CD4-positive, alpha-beta T cell (primary cell): ENCODE results near the gene P3H2. TPM values are rescaled to one million over a fixed set of nuclear protein-coding genes. Genes with fewer than 3 reads are reported as not detected.
"Not testable (repeated sequence)": the region's sequence is repeated elsewhere in the genome, so short reads cannot be mapped to it uniquely, and the experiment has no call there.

Source experiments
- ATAC-seq: fragments of 200-7000 bp; cut with Tn5 transposase; one replicate; pipeline ENCODE4 v1.10.0; 2022; ENCODE audit warnings: mild to moderate bottlenecking; ENCODE audit not compliant: poor library complexity
- CTCF ChIA-PET: fragments of 350-600 bp; sonication (Branson Sonifier 250); formaldehyde crosslinking; loops from one replicate; lab custom pipeline; 2021; ENCODE audit warnings: antibody characterized with exemption, inconsistent platforms; lab: Charles Lee
- POLR2A ChIA-PET: fragments of 350-600 bp; sonication (Branson Sonifier 250); formaldehyde crosslinking; loops from one replicate; lab custom pipeline; 2021; ENCODE audit warnings: antibody characterized with exemption, inconsistent platforms; lab: Charles Lee
- DNase-seq, 14 experiments: peaks; one replicate each; pipeline ENCODE4 v3.0.0-alpha.2; 2013 to 2020; ENCODE audit warnings: mixed read lengths in 2 of 14
- H3K27ac ChIP-seq, 2 donors: one replicate each; pipeline versions ENCODE4 v1.5.1 to v1.7.0; 2013; ENCODE audit warnings: low read length in 2 of 2, low read depth in 1 of 2, mild to moderate bottlenecking in 1 of 2
- H3K27me3 ChIP-seq, 2 experiments: 1 replicate in 1 of 2; 2 replicates in 1 of 2; pipeline versions ENCODE4 v1.6.1 to v1.7.0; 2013; ENCODE audit warnings: low read length in 2 of 2, control low read depth in 1 of 2, mild to moderate bottlenecking in 1 of 2, moderate library complexity in 1 of 2; ENCODE audit not compliant: insufficient read depth in 2 of 2, control insufficient read depth in 1 of 2
- H3K36me3 ChIP-seq: one replicate; pipeline ENCODE4 v1.6.1; 2013; ENCODE audit warnings: low read length, control low read depth; ENCODE audit not compliant: insufficient read depth
- H3K4me1 ChIP-seq: one replicate; pipeline ENCODE4 v1.6.1; 2013; ENCODE audit warnings: low read length, control low read depth; ENCODE audit not compliant: insufficient read depth
- H3K4me3 ChIP-seq: one replicate; pipeline ENCODE4 v1.5.1; 2013; ENCODE audit warnings: mild to moderate bottlenecking, low read length, moderate library complexity
- H3K9me3 ChIP-seq, 2 experiments: 1 replicate in 1 of 2; 2 replicates in 1 of 2; pipeline versions ENCODE4 v1.6.1 to v1.7.0; 2013; ENCODE audit warnings: low read length in 2 of 2, mild to moderate bottlenecking in 2 of 2, control low read depth in 1 of 2, moderate library complexity in 1 of 2; ENCODE audit not compliant: control insufficient read depth in 1 of 2, insufficient read depth in 1 of 2
- H3K27ac Mint-ChIP-seq: one replicate; pipeline ENCODE4 v1.8.0; 2020; ENCODE audit warnings: mixed read lengths
- H3K27me3 Mint-ChIP-seq: one replicate; pipeline ENCODE4 v1.8.0; 2021; ENCODE audit warnings: mixed read lengths
- H3K36me3 Mint-ChIP-seq: one replicate; pipeline ENCODE4 v1.8.0; 2021; ENCODE audit warnings: low read depth, mixed read lengths
- H3K4me1 Mint-ChIP-seq: one replicate; pipeline ENCODE4 v1.8.0; 2021; ENCODE audit warnings: low read depth, mixed read lengths
- H3K4me3 Mint-ChIP-seq: one replicate; pipeline ENCODE4 v1.8.0; 2020; ENCODE audit warnings: mild to moderate bottlenecking, mixed read lengths
- H3K9me3 Mint-ChIP-seq: one replicate; pipeline ENCODE4 v1.8.0; 2020; ENCODE audit warnings: mixed read lengths
- CTCF ChIP-seq: fragments of 200-600 bp; IDR thresholded peaks from one replicate; pipeline ENCODE4 v1.8.0; 2022; ENCODE audit warnings: antibody characterized with exemption, mild to moderate bottlenecking
- intact Hi-C, 2 experiments: fragments of 100-400 bp; cut with DNase I in 1 of 2; cut with micrococcal nuclease in 1 of 2; formaldehyde crosslinking; loops; one replicate each; pipeline versions ENCODE4 v1.15.1 to v1.9.0; 2023 to 2025; cut with DNase I, micrococcal nuclease
- total RNA-seq, 174 experiments: library from RNA in 2 of 174; stranded (reverse) in 2 of 174; gene quantifications; one replicate each; pipeline ENCODE4 v1.2.3 and lab custom pipeline; 2021 to 2026

P3H2 gene
- total RNA-seq, 2 experiments from 2014 or later, result not detected

DNA sequence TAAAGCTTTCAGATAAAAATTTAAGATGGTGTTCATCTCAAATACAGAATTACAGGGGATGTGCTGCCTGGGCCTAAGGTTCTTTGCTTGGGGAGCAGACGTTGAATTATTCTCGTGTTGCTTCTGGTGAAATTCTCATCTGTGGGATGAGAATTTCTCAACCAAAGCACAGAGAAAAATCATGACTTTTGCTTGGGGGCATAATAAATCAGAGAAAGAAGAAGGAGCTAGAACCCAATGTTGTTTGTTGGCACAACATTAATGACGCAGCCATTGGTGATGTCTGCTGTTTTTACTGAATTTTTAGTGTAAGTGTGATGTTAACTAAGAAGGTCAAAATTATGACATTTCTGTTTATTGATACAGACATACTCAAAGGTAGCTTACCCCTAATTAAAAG, 35.7 kb downstream of the P3H2 start:
- peaks cover 33% of the 10 kb centered on the region for H3K27me3 Mint-ChIP-seq
- no peak overlapping the region for H3K4me3 Mint-ChIP-seq
- Histone ChIP-seq H3K4me1 (no peaks in the 10 kb centered on the region), H3K36me3 (no peaks in the 10 kb centered on the region), H3K9me3 (no peaks in the 10 kb centered on the region), H3K4me3 (no peak overlapping the region), H3K27ac (no peak overlapping the region), H3K27me3 (peaks cover 0 to under 1% of the 10 kb centered on the region in 2 experiments)
- no peak for TF ChIP-seq CTCF
- POLR2A ChIA-PET, result no interaction called here
- no peak overlapping the region for H3K27ac Mint-ChIP-seq
- H3K9me3 Mint-ChIP-seq, result no peaks in the 10 kb centered on the region
- ATAC-seq, result no peak
- DNase-seq, result no peak
- no peaks in the 10 kb centered on the region for H3K36me3 Mint-ChIP-seq
- intact Hi-C loops, result no loop called here
- no peaks in the 10 kb centered on the region for H3K4me1 Mint-ChIP-seq
- CTCF ChIA-PET, result no interaction called here

- Mint-ChIP-seq H3K4me3 (no peak overlapping the region), H3K36me3 (no peaks in the 10 kb centered on the region), H3K9me3 (no peaks in the 10 kb centered on the region), H3K27me3 (peaks cover 32% of the 10 kb centered on the region), H3K4me1 (no peaks in the 10 kb centered on the region), H3K27ac (no peak overlapping the region)
- Histone ChIP-seq H3K4me3 (no peak overlapping the region), H3K9me3 (no peaks in the 10 kb centered on the region), H3K4me1 (no peaks in the 10 kb centered on the region), H3K27me3 (no peaks in the 10 kb centered on the region), H3K27ac (no peak overlapping the region), H3K36me3 (no peaks in the 10 kb centered on the region)
- POLR2A ChIA-PET, result no interaction called here
- no peak for ATAC-seq
- TF ChIP-seq CTCF, result no peak
- CTCF ChIA-PET, result no interaction called here
- intact Hi-C loops, result no loop called here
- no peak for DNase-seq
These were observed 37.1 kb downstream of the P3H2 start for GRCh38 chr3:190083635-190084034.

DNA sequence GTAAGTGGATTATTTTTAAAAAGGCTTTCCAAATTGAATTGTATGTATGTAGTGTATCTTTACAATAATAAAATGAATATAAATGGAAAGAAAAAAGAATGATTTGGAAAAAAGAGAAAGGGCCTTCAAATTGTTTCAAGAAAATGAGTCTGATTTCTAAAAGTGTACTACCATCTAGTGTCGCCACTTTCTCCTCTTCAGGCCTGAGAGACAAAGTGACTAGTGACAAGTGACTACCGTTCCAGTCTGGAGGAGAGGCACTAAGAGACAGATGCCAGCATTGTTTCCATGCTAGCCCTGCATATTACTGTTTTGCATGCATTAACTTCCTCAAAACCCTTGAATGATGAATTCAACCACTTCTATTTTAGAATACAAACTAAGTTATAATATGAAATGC, 39.3 kb downstream of the P3H2 start:
- Mint-ChIP-seq H3K27ac (no peak overlapping the region), H3K9me3 (no peaks in the 10 kb centered on the region), H3K4me3 (no peak overlapping the region), H3K36me3 (no peaks in the 10 kb centered on the region), H3K27me3 (peaks cover 37% of the 10 kb centered on the region), H3K4me1 (no peaks in the 10 kb centered on the region)
- CTCF ChIA-PET, result no interaction called here
- no peaks in the 10 kb centered on the region for H3K4me1 ChIP-seq
- DNase-seq (no peak), ATAC-seq (no peak)
- intact Hi-C loops, result no loop called here
- no peak overlapping the region for H3K4me3 ChIP-seq
- H3K27me3 ChIP-seq, result peaks cover 0 to under 1% of the 10 kb centered on the region in 2 experiments
- H3K27ac ChIP-seq, result no peak overlapping the region
- H3K36me3 ChIP-seq, result no peaks in the 10 kb centered on the region
- no peaks in the 10 kb centered on the region for H3K9me3 ChIP-seq
- POLR2A ChIA-PET, result no interaction called here
- no peak for TF ChIP-seq CTCF

DNA sequence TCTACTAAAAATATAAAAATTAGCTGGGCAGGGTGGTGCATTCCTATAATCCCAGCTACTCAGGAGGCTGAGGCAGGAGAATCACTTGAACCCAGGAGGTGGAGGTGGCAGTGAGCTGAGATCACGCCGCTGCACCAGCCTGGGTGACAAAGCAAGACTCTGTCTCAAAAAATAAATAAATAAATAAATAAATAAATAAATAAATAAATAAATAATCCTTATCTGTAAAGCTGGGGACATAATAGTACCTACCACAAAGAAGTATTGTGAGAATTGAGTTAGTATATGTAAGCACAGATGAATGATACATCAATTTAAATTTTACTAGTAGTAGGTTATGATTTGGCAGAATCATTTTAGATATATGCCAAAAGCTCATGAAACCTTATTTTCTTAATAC, 41.5 kb downstream of the P3H2 start:
- H3K36me3 ChIP-seq, H3K27ac ChIP-seq, POLR2A ChIA-PET, H3K27ac Mint-ChIP-seq, H3K4me3 Mint-ChIP-seq, H3K4me1 ChIP-seq, intact Hi-C loops, H3K4me1 Mint-ChIP-seq, H3K9me3 ChIP-seq, H3K27me3 ChIP-seq, DNase-seq, H3K36me3 Mint-ChIP-seq, H3K9me3 Mint-ChIP-seq, CTCF ChIA-PET, ATAC-seq, H3K4me3 ChIP-seq: not testable (repeated sequence)
- H3K27me3 Mint-ChIP-seq, result peaks cover 41% of the 10 kb centered on the region
